C4-2B (cell line): ENCODE results near the gene FBXL15.

ENCODE experiments used
- ZFX ChIP-seq: fragments of 450-650 bp; IDR thresholded peaks from 2 replicates; pipeline ENCODE4 v1.6.1; 2017
- TF ChIP-seq, protein P1 (sequence below): fragments of 450-650 bp; conservative IDR thresholded peaks from 2 replicates; pipeline ENCODE4 v1.5.1; 2017; ENCODE audit warnings: mild to moderate bottlenecking

GRCh38 chr10:102393411-102394078, 27.1 kb upstream of the FBXL15 start:
- TF ChIP-seq, protein P1, sequence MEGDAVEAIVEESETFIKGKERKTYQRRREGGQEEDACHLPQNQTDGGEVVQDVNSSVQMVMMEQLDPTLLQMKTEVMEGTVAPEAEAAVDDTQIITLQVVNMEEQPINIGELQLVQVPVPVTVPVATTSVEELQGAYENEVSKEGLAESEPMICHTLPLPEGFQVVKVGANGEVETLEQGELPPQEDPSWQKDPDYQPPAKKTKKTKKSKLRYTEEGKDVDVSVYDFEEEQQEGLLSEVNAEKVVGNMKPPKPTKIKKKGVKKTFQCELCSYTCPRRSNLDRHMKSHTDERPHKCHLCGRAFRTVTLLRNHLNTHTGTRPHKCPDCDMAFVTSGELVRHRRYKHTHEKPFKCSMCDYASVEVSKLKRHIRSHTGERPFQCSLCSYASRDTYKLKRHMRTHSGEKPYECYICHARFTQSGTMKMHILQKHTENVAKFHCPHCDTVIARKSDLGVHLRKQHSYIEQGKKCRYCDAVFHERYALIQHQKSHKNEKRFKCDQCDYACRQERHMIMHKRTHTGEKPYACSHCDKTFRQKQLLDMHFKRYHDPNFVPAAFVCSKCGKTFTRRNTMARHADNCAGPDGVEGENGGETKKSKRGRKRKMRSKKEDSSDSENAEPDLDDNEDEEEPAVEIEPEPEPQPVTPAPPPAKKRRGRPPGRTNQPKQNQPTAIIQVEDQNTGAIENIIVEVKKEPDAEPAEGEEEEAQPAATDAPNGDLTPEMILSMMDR = no peak; the same call in 1 of the 2 replicates
- TF ChIP-seq ZFX = no peak
